Measurements from ENCODE around the gene CEP112. TPM values are rescaled to one million over a fixed set of nuclear protein-coding genes. Genes with fewer than 3 reads are reported as not detected.

The CEP112 gene
- total and polyA plus RNA-seq, 2 of the 8 experiments (the other 6 are each of a cell fraction or from before 2014, with no cell fraction given): 0.62 to 3.1 TPM

DNA sequence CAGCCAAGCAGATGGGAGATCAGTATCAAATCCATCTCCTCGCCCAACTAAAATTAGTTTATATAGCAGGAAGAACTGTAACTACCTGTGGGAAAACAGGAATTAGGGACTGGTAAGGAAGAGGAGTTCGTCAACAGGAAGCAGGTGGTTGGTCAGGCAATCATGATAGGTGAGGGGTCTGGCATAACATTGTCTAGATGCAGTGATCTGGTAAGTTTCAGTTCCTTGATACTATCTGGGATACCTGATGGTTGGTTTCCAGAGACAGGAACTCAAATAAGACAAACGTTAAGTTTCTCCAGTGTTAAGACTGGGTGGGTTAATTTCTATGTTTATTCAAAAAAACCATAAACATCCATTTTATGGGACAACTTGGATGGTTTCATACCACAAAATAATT is 53.8 kb downstream of the CEP112 start:
- Histone ChIP-seq H2BK20ac (ENCODE audit: low read length) (no peak overlapping the region), H3K27me3 (replicated peaks in 1 of 4; ENCODE audit: control insufficient read depth in 3 of 4, extremely low read depth in 1 of 4, insufficient read depth in 3 of 4, low read length in 3 of 4) (no peaks in the 10 kb centered on the region), H3K23ac (ENCODE audit: insufficient read length) (no peak overlapping the region), H3K9ac (replicated peaks in 1 of 4; ENCODE audit: extremely low read depth in 1 of 4, low read depth in 3 of 4, low read length in 3 of 4) (no peak overlapping the region), H2AFZ (ENCODE audit: low read length) (no peak overlapping the region), H3K9me3 (ENCODE audit: insufficient read depth in 2 of 2, low read depth in 1 of 2, low read length in 1 of 2) (no peaks in the 10 kb centered on the region), H3K79me1 (ENCODE audit: low read depth, low read length) (no peaks in the 10 kb centered on the region; the same call in 1 of the 2 replicates), H2BK5ac (ENCODE audit: low read depth, low read length) (no peak overlapping the region), H3K4me3 (ENCODE audit: extremely low read depth in 1 of 4, insufficient read depth in 2 of 4, low read depth in 3 of 4, low read length in 4 of 4) (no peak overlapping the region), H4K20me1 (replicated peaks in 1 of 2; ENCODE audit: control insufficient read depth in 1 of 2, insufficient read depth in 2 of 2, low read length in 2 of 2) (no peaks in the 10 kb centered on the region), H3K4me1 (replicated peaks in 1 of 4; ENCODE audit: control insufficient read depth in 3 of 4, insufficient read depth in 4 of 4, low read length in 3 of 4) (no peaks in the 10 kb centered on the region), H3K56ac (replicated peaks; ENCODE audit: insufficient read length, low read depth, low read length) (no peak overlapping the region), H3K23me2 (ENCODE audit: low read depth, low read length) (no peaks in the 10 kb centered on the region), H3K4me2 (ENCODE audit: insufficient read depth in 1 of 2, low read depth in 2 of 2, low read length in 2 of 2) (no peak overlapping the region), H3K36me3 (ENCODE audit: control insufficient read depth in 2 of 4, insufficient read depth in 4 of 4, low read length in 3 of 4) (no peaks in the 10 kb centered on the region), H2AK5ac (ENCODE audit: low read depth, low read length) (no peak overlapping the region), H2BK12ac (ENCODE audit: low read depth, low read length) (no peak overlapping the region), H3K14ac (ENCODE audit: insufficient read length) (no peak overlapping the region), H3K27ac (ENCODE audit: low read depth, low read length) (no peak overlapping the region), H2BK15ac (ENCODE audit: low read length) (no peak overlapping the region), H3K4ac (replicated peaks; ENCODE audit: insufficient read length, low read depth, low read length) (no peak overlapping the region), H2BK120ac (replicated peaks; ENCODE audit: low read depth, low read length) (no peak overlapping the region), H4K91ac (replicated peaks; ENCODE audit: insufficient read length, low read length) (no peak overlapping the region), H4K8ac (ENCODE audit: extremely low read depth, insufficient read depth, low read length) (no peak overlapping the region), H3K18ac (ENCODE audit: extremely low read depth, low read length) (no peak overlapping the region), H3K79me2 (ENCODE audit: control insufficient read depth in 1 of 2, insufficient read depth in 2 of 2, low read length in 2 of 2) (no peaks in the 10 kb centered on the region), H4K5ac (ENCODE audit: insufficient read length, low read depth, low read length) (no peak overlapping the region)
- ChIA-PET POLR2A (ENCODE audit: partially characterized antibody) (no interaction called here), CTCF (ENCODE audit: partially characterized antibody) (no interaction called here)
- TF ChIP-seq NANOG (IDR thresholded peaks at IDR 0.05; ENCODE audit: insufficient read depth, low read depth, low read length, poor library complexity, severe bottlenecking): no peak
- TF ChIP-seq KDM4A (IDR thresholded peaks at IDR 0.05; ENCODE audit: low read depth, low read length, severe bottlenecking): no peak
- no peak for TF ChIP-seq GABPA (IDR thresholded peaks at IDR 0.05; ENCODE audit: borderline replicate concordance, insufficient read depth, low read length)
- no peak for DNase-seq (ENCODE audit: low read depth in 1 of 2, low spot score in 2 of 2)
- 90% methylated on average over 3 of the region's 3 CpGs; no CpG with 5 or more reads in 1 of the 2 experiments for WGBS, 2 experiments (ENCODE audit: extremely low coverage in 1 of 2, insufficient coverage in 1 of 2, insufficient read length in 1 of 2, insufficient replicate concordance in 2 of 2, low coverage in 1 of 2, low lambda C conversion rate in 2 of 2, missing lambda C conversion rate in 1 of 2)
- FAIRE-seq: peak; percentile 32

Measured in H1 (cell line).